Measurements from ENCODE around the gene CAPN14.

CAPN14 gene

DNA sequence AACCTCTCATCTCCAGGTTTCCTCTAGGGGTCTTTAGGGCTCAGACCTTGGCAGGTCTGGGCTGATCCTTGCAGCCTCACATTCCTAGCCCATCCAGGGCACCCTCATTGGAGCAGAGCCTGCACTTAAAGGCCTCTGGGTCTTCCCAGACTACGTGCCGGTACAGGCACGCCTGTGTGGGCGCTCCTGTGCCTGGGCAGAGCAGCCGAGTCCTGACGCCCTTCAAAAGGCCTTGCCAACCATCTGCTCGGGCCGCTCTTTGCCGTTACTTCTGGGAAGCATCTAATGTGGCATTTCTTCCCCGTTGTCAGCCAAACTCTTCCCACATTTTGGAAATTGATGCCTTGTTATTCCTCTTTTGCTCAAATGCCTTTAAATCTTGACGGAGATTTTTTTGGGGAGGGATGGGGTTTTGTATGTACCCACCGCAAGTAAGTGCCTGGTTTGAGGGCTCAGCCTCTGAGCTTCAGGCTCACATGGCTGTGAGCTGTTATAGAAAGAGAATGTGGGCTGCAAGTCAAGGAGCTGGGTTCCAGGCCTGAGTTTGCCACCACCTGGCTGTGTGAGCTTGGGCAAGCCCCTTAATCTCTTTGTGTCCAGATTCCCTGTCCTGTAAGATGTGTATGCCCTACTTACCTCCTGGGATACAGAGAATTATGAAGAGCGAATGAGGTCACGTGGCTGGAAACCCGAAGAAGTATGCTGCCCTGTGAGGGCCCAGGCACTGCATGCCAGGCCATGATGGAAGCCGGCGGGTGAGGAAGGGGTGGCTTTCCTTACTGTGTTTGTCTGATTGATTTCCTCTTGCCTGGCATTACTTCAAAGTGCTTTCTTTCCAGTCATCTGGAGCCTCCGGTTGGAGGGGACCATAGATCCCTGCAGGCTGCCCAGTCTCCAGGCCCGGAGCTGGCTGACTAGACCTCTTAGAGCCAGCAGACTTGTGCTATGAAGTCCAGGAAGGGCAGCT is 37.2 kb upstream of the CAPN14 start:
- Histone ChIP-seq H3K36me3 (ENCODE audit: insufficient read depth, low read length) (no peaks in the 10 kb centered on the region), H3K27me3 (ENCODE audit: insufficient read depth, low read length) (no peaks in the 10 kb centered on the region), H3K9me3 (ENCODE audit: insufficient read depth, low read depth, low read length) (no peaks in the 10 kb centered on the region), H3K9ac (ENCODE audit: low read depth, low read length) (no peak overlapping the region), H3K4me3 (ENCODE audit: low read length) (no peak overlapping the region), H3K4me1 (ENCODE audit: insufficient read depth, low read length) (peaks cover 5% of the 10 kb centered on the region; the same call in 1 of the 2 replicates), H3K27ac (ENCODE audit: low read depth, low read length) (no peak overlapping the region)
- 95% methylated on average over 19 of the region's 19 CpGs for WGBS

DNA sequence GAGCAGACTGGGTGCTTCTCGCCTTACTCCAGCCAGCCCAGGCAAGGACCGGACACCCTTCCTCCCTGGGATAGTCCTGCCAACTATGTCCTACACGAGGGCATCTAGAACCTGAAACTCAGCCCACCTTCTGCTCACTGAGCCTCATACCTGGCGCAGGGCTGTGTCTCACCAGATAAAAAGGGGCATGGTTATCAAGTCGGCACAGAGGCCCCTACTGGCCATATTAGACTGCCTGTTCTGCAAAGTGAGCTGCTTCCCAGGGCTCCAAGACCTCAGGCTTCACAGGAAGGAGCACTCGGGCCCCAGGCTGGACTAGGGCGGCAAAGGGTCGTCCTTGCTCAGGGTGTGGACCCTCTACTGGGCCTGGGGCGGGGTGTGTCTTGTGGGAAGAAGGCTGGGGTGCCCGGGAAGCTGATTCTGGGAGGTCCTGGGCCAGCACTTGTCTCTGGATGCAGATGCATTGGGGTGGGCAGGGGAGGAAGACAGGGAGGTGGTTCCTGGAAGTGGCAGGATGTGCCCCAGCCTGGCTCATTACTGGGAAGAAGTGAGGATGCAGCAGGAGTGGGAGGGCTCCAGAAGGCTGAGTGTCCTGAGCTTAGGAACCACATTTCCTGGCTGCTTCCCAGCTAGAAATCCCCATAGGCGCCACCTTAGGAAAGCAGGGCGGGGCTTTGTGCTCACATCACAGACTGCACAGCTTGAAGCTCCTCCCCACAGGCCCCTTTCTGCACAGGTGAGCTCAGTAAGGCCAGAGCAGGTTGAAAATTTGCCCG is 36.2 kb upstream of the CAPN14 start:
- Histone ChIP-seq H3K9ac (ENCODE audit: low read depth, low read length) (no peak overlapping the region), H3K4me1 (ENCODE audit: insufficient read depth, low read length) (peaks cover 5% of the 10 kb centered on the region; the same call in 1 of the 2 replicates), H3K36me3 (ENCODE audit: insufficient read depth, low read length) (peaks cover 1% of the 10 kb centered on the region; the same call in 1 of the 2 replicates), H3K9me3 (ENCODE audit: insufficient read depth, low read depth, low read length) (no peaks in the 10 kb centered on the region), H3K4me3 (ENCODE audit: low read length) (no peak overlapping the region), H3K27me3 (ENCODE audit: insufficient read depth, low read length) (no peaks in the 10 kb centered on the region), H3K27ac (ENCODE audit: low read depth, low read length) (no peak overlapping the region)
- WGBS = 91% methylated on average over 13 of the region's 13 CpGs

DNA sequence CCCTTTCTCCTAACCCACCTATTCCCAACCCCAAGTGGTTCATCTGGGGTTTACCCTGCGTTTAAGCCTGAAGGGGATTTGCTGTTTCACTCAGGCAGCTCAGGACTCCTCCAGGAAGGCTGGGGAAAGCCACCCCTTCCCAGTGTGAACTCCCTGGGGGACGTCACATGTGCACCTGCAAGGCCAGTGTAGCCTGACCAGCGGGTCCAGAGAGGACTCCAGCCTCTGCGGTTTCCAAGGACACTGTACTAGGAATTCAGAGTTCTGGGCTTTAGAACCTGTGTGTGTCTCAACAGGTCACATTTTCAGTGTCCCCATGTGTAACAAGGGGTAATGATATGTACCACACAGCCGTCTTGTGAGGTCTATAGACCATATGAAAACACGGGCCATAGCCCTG is 34.5 kb upstream of the CAPN14 start:
- H3K4me3 ChIP-seq (ENCODE audit: low read length) = no peak overlapping the region
- H3K4me1 ChIP-seq (ENCODE audit: insufficient read depth, low read length) = peaks cover 2% of the 10 kb centered on the region; the same call in 1 of the 2 replicates
- WGBS = 97% methylated on average over 6 of the region's 6 CpGs
- H3K36me3 ChIP-seq (ENCODE audit: insufficient read depth, low read length) = peaks cover 2% of the 10 kb centered on the region; the same call in 1 of the 2 replicates
- H3K27me3 ChIP-seq (ENCODE audit: insufficient read depth, low read length) = no peaks in the 10 kb centered on the region
- H3K9me3 ChIP-seq (ENCODE audit: insufficient read depth, low read depth, low read length) = no peaks in the 10 kb centered on the region
- no peak overlapping the region for H3K9ac ChIP-seq (ENCODE audit: low read depth, low read length)
- no peak overlapping the region for H3K27ac ChIP-seq (ENCODE audit: low read depth, low read length)

DNA sequence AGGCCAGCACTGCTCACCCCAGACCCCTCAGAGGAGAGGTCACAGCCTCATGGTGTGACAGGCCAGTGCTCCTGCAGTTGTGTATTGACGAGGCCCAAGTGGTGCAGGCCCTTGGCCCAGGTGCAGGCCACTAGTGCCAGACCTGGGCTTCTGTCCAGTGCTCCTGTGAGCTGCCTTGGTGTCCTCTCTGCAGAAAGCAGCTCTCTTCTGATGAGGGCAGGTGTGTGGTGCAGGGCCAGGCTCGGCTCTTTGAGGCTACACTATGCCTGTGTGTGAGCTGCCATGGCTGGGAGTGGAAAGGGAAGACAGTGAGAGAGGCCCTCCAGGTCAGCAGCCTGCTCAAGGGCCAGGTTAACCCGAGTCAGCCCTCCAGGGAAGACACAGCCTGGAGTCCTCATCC is 33.7 kb upstream of the CAPN14 start:
- Histone ChIP-seq H3K36me3 (ENCODE audit: insufficient read depth, low read length) (peaks cover 2% of the 10 kb centered on the region; the same call in 1 of the 2 replicates), H3K4me1 (ENCODE audit: insufficient read depth, low read length) (no peaks in the 10 kb centered on the region), H3K27me3 (ENCODE audit: insufficient read depth, low read length) (no peaks in the 10 kb centered on the region), H3K4me3 (ENCODE audit: low read length) (no peak overlapping the region), H3K9me3 (ENCODE audit: insufficient read depth, low read depth, low read length) (no peaks in the 10 kb centered on the region), H3K27ac (ENCODE audit: low read depth, low read length) (no peak overlapping the region), H3K9ac (ENCODE audit: low read depth, low read length) (no peak overlapping the region)
- 88% methylated on average over 3 of the region's 3 CpGs for WGBS

DNA sequence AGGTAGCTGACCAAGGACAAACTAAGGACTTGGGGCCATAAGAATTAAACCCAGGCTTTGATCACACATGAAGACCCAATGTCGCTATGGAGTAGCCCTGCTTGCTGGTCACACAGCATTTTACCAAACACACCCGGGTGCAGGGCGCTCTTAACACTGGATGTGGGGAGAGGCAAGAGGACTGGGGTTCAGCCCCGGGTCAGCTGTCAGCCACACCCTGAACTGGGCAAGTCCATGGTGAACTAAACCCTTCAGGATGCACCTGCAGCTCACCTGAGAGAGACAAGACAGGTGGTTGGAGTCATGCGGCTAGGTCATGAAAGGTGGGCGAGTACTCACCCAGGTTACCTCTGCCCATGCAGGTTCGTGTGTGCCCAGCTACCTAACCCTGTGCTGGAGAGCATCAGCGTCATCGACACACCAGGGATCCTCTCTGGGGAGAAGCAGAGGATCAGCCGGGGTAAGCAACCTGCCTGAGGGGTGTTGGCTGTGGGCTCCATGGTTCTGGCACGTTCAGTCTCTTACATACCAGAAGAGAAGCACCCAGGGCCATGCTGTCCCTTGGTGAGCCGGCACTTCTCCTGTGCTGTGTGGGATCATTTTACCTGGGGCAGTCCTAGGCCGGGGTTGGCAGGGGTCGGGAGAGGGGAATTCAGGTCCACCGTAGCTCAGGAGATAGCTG is 31.8 kb upstream of the CAPN14 start:
- no peak overlapping the region for H3K9ac ChIP-seq (ENCODE audit: low read depth, low read length)
- no peaks in the 10 kb centered on the region for H3K27me3 ChIP-seq (ENCODE audit: insufficient read depth, low read length)
- H3K4me3 ChIP-seq (ENCODE audit: low read length) = no peak overlapping the region
- no peaks in the 10 kb centered on the region for H3K4me1 ChIP-seq (ENCODE audit: insufficient read depth, low read length)
- H3K9me3 ChIP-seq (ENCODE audit: insufficient read depth, low read depth, low read length) = no peaks in the 10 kb centered on the region
- whole genome bisulfite sequencing = 95% methylated on average over 15 of the region's 15 CpGs
- H3K36me3 ChIP-seq (ENCODE audit: insufficient read depth, low read length) = peaks cover 8% of the 10 kb centered on the region; the same call in 1 of the 2 replicates
- H3K27ac ChIP-seq (ENCODE audit: low read depth, low read length) = no peak overlapping the region

DNA sequence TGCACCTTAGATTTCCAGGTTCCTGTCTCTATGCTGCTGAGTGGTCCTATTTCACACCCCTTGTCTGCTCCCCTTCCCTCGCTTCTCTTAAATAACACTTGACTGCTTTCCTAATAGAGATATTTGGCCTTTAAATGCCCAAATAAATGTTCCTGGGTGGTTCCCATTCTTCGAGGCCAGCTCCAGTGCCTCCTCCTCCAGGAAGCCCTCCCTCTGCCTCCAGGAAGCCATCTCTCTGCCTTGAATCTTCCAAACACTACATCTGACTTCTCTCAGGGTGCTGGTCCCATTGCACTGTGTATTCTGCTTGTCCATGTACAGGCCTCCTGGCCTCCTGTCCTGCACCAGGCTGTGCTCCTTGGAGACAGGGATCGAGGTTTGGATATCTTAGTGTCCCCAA is 30.8 kb upstream of the CAPN14 start:
- WGBS = 96% methylated on average over 3 of the region's 3 CpGs
- Histone ChIP-seq H3K9ac (ENCODE audit: low read depth, low read length) (no peak overlapping the region), H3K36me3 (ENCODE audit: insufficient read depth, low read length) (peaks cover 8% of the 10 kb centered on the region; the same call in 1 of the 2 replicates), H3K9me3 (ENCODE audit: insufficient read depth, low read depth, low read length) (no peaks in the 10 kb centered on the region), H3K27ac (ENCODE audit: low read depth, low read length) (no peak overlapping the region), H3K4me3 (ENCODE audit: low read length) (no peak overlapping the region), H3K27me3 (ENCODE audit: insufficient read depth, low read length) (no peaks in the 10 kb centered on the region), H3K4me1 (ENCODE audit: insufficient read depth, low read length) (no peaks in the 10 kb centered on the region)

DNA sequence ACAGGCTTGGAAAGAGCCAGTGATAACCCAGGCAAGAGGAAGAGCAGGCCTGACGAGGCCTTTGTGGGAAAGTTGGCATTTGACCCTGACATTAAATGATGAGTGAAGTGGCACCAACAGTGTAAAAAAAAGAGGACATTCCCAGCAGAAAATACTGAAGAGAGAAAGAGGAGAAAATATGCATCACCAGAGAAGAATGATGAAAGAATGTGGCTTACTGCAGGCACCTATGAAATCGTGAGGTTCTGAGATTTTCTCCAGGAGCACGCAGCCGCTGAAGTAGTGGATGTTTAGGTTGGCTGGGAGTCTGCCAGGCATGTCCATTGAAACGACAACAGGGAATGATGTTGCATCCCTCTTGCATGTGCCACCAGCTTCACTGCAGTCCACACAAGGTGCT is 30.4 kb upstream of the CAPN14 start:
- Histone ChIP-seq H3K4me1 (ENCODE audit: insufficient read depth, low read length) (no peaks in the 10 kb centered on the region), H3K27me3 (ENCODE audit: insufficient read depth, low read length) (no peaks in the 10 kb centered on the region), H3K27ac (ENCODE audit: low read depth, low read length) (no peak overlapping the region), H3K36me3 (ENCODE audit: insufficient read depth, low read length) (peaks cover 8% of the 10 kb centered on the region; the same call in 1 of the 2 replicates), H3K9ac (ENCODE audit: low read depth, low read length) (no peak overlapping the region), H3K4me3 (ENCODE audit: low read length) (no peak overlapping the region), H3K9me3 (ENCODE audit: insufficient read depth, low read depth, low read length) (no peaks in the 10 kb centered on the region)
- WGBS = 93% methylated on average over 5 of the region's 5 CpGs

DNA sequence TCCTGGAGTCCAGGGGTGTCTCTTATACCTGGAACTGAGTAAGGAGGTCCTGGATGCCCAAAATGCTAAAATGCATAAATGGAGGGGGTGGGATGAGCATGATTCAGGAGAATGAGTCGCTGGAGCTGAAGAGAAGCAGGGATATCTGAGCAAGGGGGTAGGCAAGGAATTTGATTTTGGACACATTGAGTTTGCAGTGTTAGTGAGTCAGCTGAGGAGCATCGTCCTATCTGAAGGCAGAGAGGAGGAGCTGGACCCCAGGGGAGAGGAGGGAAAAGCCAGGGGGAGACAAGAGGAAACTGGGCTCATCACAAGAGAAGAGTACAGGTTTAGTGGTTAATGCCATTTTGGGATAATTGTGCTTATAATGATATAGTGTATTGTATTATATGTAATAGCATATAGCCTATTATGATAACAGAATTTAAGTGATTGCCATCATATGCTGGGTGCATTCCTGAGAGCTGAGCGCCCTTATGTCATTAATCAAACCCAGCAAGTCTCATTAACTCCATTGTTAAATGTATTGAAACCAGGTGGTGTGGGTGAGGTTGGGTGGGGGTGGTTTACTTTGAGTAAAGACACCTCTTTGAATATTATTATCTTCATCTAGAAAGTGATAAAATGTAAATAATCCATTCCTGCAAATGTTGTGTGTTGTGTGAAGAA is 29.0 kb upstream of the CAPN14 start:
- Histone ChIP-seq H3K4me3 (ENCODE audit: low read length) (no peak overlapping the region), H3K36me3 (ENCODE audit: insufficient read depth, low read length) (peaks cover 8% of the 10 kb centered on the region; the same call in 1 of the 2 replicates)

DNA sequence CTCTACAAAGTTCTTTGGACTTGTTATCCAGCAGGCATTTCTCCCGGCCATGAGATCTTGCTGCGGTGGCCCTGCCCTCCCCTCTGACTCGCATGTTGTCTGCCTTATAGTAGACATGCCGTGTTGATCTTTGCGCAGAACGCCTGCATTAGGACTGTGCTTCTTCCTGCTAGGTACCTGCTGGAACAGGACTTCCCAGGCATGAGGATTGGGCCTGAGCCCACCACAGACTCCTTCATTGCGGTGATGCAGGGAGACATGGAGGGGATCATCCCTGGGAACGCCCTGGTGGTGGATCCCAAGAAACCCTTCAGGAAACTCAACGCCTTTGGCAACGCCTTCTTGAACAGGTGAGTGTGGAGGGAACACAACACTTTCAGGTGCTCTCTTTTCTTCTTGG is 26.8 kb upstream of the CAPN14 start:
- H3K27ac ChIP-seq (ENCODE audit: low read depth, low read length) = no peak overlapping the region
- no peaks in the 10 kb centered on the region for H3K9me3 ChIP-seq (ENCODE audit: insufficient read depth, low read depth, low read length)
- no peak overlapping the region for H3K9ac ChIP-seq (ENCODE audit: low read depth, low read length)
- H3K36me3 ChIP-seq (ENCODE audit: insufficient read depth, low read length) = peaks cover 8% of the 10 kb centered on the region; the same call in 1 of the 2 replicates
- 95% methylated on average over 10 of the region's 10 CpGs for WGBS
- H3K4me3 ChIP-seq (ENCODE audit: low read length) = no peak overlapping the region
- H3K27me3 ChIP-seq (ENCODE audit: insufficient read depth, low read length) = no peaks in the 10 kb centered on the region
- no peaks in the 10 kb centered on the region for H3K4me1 ChIP-seq (ENCODE audit: insufficient read depth, low read length)

More for the DNA sequence above, 29.0 kb upstream of the CAPN14 start:
- 84% methylated on average over 2 of the region's 3 CpGs for WGBS
- Histone ChIP-seq H3K9ac (ENCODE audit: low read depth, low read length) (no peak overlapping the region), H3K4me1 (ENCODE audit: insufficient read depth, low read length) (no peaks in the 10 kb centered on the region), H3K27ac (ENCODE audit: low read depth, low read length) (no peak overlapping the region), H3K27me3 (ENCODE audit: insufficient read depth, low read length) (no peaks in the 10 kb centered on the region), H3K9me3 (ENCODE audit: insufficient read depth, low read depth, low read length) (no peaks in the 10 kb centered on the region)

DNA sequence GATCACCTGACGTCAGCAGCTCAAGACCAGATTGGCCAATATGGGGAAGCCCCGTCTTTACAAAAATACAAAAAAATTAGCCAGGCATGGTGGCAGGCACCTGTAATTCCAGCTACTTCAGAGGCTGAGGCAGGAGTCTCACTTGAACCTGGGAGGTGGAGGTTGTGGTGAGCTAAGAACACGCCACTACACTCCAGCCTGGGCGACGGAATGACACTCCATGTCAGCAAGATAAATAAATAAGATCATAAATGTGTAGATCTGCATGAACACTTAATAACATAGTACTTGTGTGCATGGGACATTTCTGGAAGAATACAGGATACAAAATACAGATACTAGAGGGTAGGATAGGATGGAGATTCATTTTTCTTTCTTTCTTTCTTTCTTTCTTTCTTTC is 25.7 kb upstream of the CAPN14 start:
- peaks cover 6% of the 10 kb centered on the region; the same call in 1 of the 2 replicates for H3K36me3 ChIP-seq (ENCODE audit: insufficient read depth, low read length)
- H3K4me1 ChIP-seq (ENCODE audit: insufficient read depth, low read length) = no peaks in the 10 kb centered on the region
- H3K9me3 ChIP-seq (ENCODE audit: insufficient read depth, low read depth, low read length) = no peaks in the 10 kb centered on the region
- H3K9ac ChIP-seq (ENCODE audit: low read depth, low read length) = no peak overlapping the region
- H3K27ac ChIP-seq (ENCODE audit: low read depth, low read length) = no peak overlapping the region
- H3K27me3 ChIP-seq (ENCODE audit: insufficient read depth, low read length) = no peaks in the 10 kb centered on the region
- H3K4me3 ChIP-seq (ENCODE audit: low read length) = no peak overlapping the region
- 99% methylated on average over 5 of the region's 5 CpGs for WGBS

All from HUES64 (cell line).